Measurements from ENCODE around the gene MAPK8.

Gene MAPK8

GRCh38 chr10:48474765-48475365 lies 168.4 kb downstream of the MAPK8 start:
- H3K27ac ChIP-seq: no peak overlapping the region

DNA sequence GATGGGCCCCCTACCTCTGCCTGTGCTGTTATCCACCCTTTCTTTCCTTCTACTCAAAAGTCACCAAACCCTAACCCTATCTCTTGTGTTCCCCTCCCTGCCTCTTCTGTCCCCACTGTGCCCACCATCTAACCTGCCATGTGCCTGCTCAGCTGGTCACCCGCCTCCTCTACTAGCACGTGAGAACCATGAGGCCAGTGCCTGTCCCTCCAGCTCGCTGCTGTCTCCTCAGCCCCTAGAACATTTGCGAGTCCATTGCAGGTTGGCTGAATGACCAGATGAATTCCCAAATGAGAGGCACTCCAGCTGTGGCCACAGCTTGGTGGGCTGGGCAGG lies 169.4 kb downstream of the MAPK8 start:
- no peak overlapping the region for H3K4me2 ChIP-seq
- H3K79me2 ChIP-seq (ENCODE audit: insufficient read depth, low read depth): no peaks in the 10 kb centered on the region
- no peak overlapping the region for H3K9ac ChIP-seq
- H3K27ac ChIP-seq: no peak overlapping the region
- no peaks in the 10 kb centered on the region for H3K36me3 ChIP-seq (ENCODE audit: insufficient read depth)
- no peaks in the 10 kb centered on the region for H4K20me1 ChIP-seq (ENCODE audit: insufficient read depth)
- H3K27me3 ChIP-seq (ENCODE audit: insufficient read depth, low read depth): no peaks in the 10 kb centered on the region
- H3K4me1 ChIP-seq (ENCODE audit: low read depth, poor library complexity, severe bottlenecking): no peaks in the 10 kb centered on the region
- no peak overlapping the region for H2AFZ ChIP-seq (ENCODE audit: low read depth)
- no peak overlapping the region for H3K4me3 ChIP-seq (IDR thresholded peaks at IDR 0.05; ENCODE audit: insufficient read depth, low read depth, low read length)
- TF ChIP-seq, protein P1, sequence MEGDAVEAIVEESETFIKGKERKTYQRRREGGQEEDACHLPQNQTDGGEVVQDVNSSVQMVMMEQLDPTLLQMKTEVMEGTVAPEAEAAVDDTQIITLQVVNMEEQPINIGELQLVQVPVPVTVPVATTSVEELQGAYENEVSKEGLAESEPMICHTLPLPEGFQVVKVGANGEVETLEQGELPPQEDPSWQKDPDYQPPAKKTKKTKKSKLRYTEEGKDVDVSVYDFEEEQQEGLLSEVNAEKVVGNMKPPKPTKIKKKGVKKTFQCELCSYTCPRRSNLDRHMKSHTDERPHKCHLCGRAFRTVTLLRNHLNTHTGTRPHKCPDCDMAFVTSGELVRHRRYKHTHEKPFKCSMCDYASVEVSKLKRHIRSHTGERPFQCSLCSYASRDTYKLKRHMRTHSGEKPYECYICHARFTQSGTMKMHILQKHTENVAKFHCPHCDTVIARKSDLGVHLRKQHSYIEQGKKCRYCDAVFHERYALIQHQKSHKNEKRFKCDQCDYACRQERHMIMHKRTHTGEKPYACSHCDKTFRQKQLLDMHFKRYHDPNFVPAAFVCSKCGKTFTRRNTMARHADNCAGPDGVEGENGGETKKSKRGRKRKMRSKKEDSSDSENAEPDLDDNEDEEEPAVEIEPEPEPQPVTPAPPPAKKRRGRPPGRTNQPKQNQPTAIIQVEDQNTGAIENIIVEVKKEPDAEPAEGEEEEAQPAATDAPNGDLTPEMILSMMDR (conservative IDR thresholded peaks at IDR 0.05; ENCODE audit: low read depth, low read length): no peak

More at GRCh38 chr10:48474765-48475365, 168.4 kb downstream of the MAPK8 start:
- Histone ChIP-seq H2AFZ (ENCODE audit: low read depth) (no peak overlapping the region), H3K36me3 (ENCODE audit: insufficient read depth) (no peaks in the 10 kb centered on the region), H3K4me3 (IDR thresholded peaks at IDR 0.05; ENCODE audit: insufficient read depth, low read depth, low read length) (no peak overlapping the region), H4K20me1 (ENCODE audit: insufficient read depth) (no peaks in the 10 kb centered on the region), H3K4me2 (no peak overlapping the region), H3K27me3 (ENCODE audit: insufficient read depth, low read depth) (no peaks in the 10 kb centered on the region), H3K79me2 (ENCODE audit: insufficient read depth, low read depth) (no peaks in the 10 kb centered on the region), H3K9ac (no peak overlapping the region), H3K4me1 (ENCODE audit: low read depth, poor library complexity, severe bottlenecking) (no peaks in the 10 kb centered on the region)
- TF ChIP-seq, protein P1 (conservative IDR thresholded peaks at IDR 0.05; ENCODE audit: low read depth, low read length): no peak

DNA sequence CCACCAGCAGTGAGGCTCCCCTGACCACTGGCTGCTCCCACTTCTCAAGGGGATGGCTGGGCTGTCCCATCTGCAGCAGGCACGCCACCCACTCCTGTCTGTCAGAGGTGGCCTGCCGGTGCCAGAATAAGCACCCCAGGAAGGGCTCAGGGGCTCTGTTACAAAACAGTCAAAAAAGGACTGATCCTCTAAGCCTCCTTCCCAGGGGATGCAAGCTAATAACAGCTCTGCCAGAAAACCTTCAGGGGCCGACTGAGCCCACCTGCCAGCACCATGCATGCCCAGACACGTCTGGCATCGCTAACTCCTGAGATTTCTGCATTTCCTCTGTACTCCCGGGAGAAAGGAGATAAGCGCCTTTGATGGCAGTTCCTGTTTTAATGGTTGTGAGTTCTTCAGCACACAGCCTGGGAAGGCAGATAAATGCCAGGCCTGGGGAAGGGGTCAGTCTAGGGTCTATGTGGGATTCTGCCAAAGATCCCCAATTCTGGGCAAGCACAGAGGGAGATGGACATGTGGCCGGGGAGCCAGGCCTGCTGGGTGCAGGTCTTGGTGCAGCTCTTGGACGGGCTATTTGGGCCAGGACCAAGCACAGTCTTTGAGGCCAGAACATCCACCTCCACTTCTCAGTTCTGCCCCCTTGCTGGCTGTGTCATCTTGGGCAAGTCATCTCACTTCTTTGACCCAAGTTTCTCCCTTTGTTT lies 170.0 kb downstream of the MAPK8 start:
- no peak overlapping the region for H3K4me2 ChIP-seq
- no peaks in the 10 kb centered on the region for H4K20me1 ChIP-seq (ENCODE audit: insufficient read depth)
- H3K27me3 ChIP-seq (ENCODE audit: insufficient read depth, low read depth): no peaks in the 10 kb centered on the region
- H3K9ac ChIP-seq: no peak overlapping the region
- no peak overlapping the region for H3K4me3 ChIP-seq (IDR thresholded peaks at IDR 0.05; ENCODE audit: insufficient read depth, low read depth, low read length)
- no peak overlapping the region for H2AFZ ChIP-seq (ENCODE audit: low read depth)
- TF ChIP-seq, protein P1 (conservative IDR thresholded peaks at IDR 0.05; ENCODE audit: low read depth, low read length): no peak
- H3K4me1 ChIP-seq (ENCODE audit: low read depth, poor library complexity, severe bottlenecking): no peaks in the 10 kb centered on the region
- H3K27ac ChIP-seq: no peak overlapping the region
- H3K79me2 ChIP-seq (ENCODE audit: insufficient read depth, low read depth): no peaks in the 10 kb centered on the region
- H3K36me3 ChIP-seq (ENCODE audit: insufficient read depth): no peaks in the 10 kb centered on the region

DNA sequence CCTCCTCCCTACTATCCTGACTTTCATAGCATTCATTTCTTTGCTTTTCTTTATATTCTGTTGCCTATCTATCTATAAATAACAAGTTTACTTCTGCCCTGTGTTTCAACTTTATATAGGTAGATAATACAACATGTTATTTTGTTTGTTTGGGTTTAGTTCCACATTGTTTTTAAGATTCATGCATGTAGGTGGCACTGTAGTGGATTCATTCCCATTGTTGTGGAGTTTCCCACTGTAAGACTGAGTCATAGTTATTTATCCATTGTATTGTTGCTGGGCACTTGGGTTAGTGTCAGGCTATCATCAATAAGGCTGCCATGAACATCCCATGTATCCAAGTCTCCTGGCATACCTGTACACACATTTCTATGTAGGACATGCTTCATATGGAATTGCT lies 170.7 kb downstream of the MAPK8 start:
- no peak overlapping the region for H3K4me2 ChIP-seq
- no peaks in the 10 kb centered on the region for H4K20me1 ChIP-seq (ENCODE audit: insufficient read depth)
- no peak overlapping the region for H2AFZ ChIP-seq (ENCODE audit: low read depth)
- no peak overlapping the region for H3K27ac ChIP-seq
- H3K27me3 ChIP-seq (ENCODE audit: insufficient read depth, low read depth): no peaks in the 10 kb centered on the region
- H3K79me2 ChIP-seq (ENCODE audit: insufficient read depth, low read depth): no peaks in the 10 kb centered on the region
- no peak overlapping the region for H3K9ac ChIP-seq
- no peaks in the 10 kb centered on the region for H3K36me3 ChIP-seq (ENCODE audit: insufficient read depth)
- no peak overlapping the region for H3K4me3 ChIP-seq (IDR thresholded peaks at IDR 0.05; ENCODE audit: insufficient read depth, low read depth, low read length)
- TF ChIP-seq, protein P1 (conservative IDR thresholded peaks at IDR 0.05; ENCODE audit: low read depth, low read length): no peak
- H3K4me1 ChIP-seq (ENCODE audit: low read depth, poor library complexity, severe bottlenecking): no peaks in the 10 kb centered on the region

Measured in KMS-11 (cell line).